Measurements from ENCODE around the gene CEP85L. TPM values are rescaled to one million over a fixed set of nuclear protein-coding genes. Genes with fewer than 3 reads are reported as not detected.
"Not testable (repeated sequence)": the region's sequence is repeated elsewhere in the genome, so short reads cannot be mapped to it uniquely, and the experiment has no call there.

Gene CEP85L
- total and polyA plus RNA-seq, 2 experiments from 2014 or later: 12.4 to 13.0 TPM

DNA sequence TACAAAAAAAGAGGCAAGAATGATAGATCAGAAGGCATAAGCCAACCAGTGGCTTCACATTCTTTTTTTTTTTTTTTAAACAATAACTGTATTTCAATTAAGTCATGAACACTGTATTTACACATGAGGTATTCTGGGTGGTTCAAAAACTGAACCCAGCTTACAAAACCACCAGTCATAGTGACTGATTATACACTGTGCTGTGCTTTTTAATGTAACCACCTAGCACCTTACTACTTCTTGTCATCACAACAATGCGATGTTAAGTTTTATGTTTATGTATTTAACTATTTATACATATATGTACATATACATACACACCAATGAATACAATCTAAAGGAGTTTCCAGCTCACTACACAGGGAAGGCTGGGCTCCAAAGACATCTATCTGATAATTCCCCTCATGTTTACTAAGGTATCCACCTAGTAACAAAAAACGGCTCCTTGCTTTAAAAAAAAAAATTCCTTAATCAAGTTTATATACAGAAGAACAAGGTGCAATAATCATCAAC lies 190.4 kb downstream of the CEP85L start:
- 0 out of 2 replicates have a peak, but pooled peaks cover 26% of the 10 kb centered on the region for H3K36me3 ChIP-seq (ENCODE audit: low read depth)
- no peaks in the 10 kb centered on the region for H4K20me1 ChIP-seq (ENCODE audit: insufficient read depth)
- H3F3A ChIP-seq (ENCODE audit: insufficient read depth): no peaks in the 10 kb centered on the region
- H3K27me3 ChIP-seq (replicated peaks; ENCODE audit: insufficient read depth): no peaks in the 10 kb centered on the region
- no peaks in the 10 kb centered on the region for H3K9me2 ChIP-seq (ENCODE audit: insufficient read depth)
- 74% methylated on average over 2 of the region's 2 CpGs for WGBS, 2 experiments (ENCODE audit: low coverage in 1 of 2, low lambda C conversion rate in 2 of 2, missing lambda C conversion rate in 2 of 2)
- in situ Hi-C loops (cut with MboI): no loop called here
- H3K4me3 ChIP-seq: no peak overlapping the region
- no peak for TF ChIP-seq EZH2 (IDR thresholded peaks at IDR 0.05; ENCODE audit: insufficient read depth, poor library complexity, severe bottlenecking)
- TF ChIP-seq EZH2phosphoT487 (IDR thresholded peaks at IDR 0.05; ENCODE audit: insufficient read depth, low read depth): no peak
- H3K4me2 ChIP-seq (ENCODE audit: unreplicated experiment): no peak overlapping the region
- H3K9me3 ChIP-seq (ENCODE audit: low read depth): no peaks in the 10 kb centered on the region
- H2AFZ ChIP-seq: no peak overlapping the region
- no peaks in the 10 kb centered on the region for H3K4me1 ChIP-seq (ENCODE audit: insufficient read depth)
- no peak for DNase-seq
- no peaks in the 10 kb centered on the region for H3K79me2 ChIP-seq (ENCODE audit: insufficient read depth)
- H3K9ac ChIP-seq: no peak overlapping the region
- H3K27ac ChIP-seq: no peak overlapping the region

DNA sequence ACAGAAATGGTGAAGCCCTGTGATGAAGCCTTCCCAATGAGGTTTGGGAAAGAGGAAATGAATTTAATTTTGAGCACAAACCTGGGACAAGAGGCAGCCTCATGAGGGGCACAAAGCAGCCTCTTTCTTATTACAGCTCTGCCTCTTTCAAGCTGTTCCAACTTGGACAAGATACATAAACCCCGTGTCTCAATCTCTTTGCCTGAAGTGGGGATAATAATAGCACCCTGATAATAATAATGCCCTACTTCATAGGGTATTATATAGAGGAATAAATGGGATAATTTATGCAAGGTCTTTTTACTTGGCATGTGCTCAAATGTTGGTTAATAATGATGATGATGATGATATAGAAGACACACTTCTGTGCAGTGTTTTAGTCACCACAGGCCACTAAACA lies 194.4 kb downstream of the CEP85L start:
- Histone ChIP-seq H3K9me3 (ENCODE audit: low read depth) (no peaks in the 10 kb centered on the region), H3K27me3 (replicated peaks; ENCODE audit: insufficient read depth) (no peaks in the 10 kb centered on the region), H4K20me1 (ENCODE audit: insufficient read depth) (no peaks in the 10 kb centered on the region), H3K36me3 (ENCODE audit: low read depth) (0 out of 2 replicates have a peak, but pooled peaks cover 15% of the 10 kb centered on the region), H3K4me2 (ENCODE audit: unreplicated experiment) (no peak overlapping the region), H3K4me3 (no peak overlapping the region), H3F3A (ENCODE audit: insufficient read depth) (no peaks in the 10 kb centered on the region), H2AFZ (no peak overlapping the region), H3K9me2 (ENCODE audit: insufficient read depth) (no peaks in the 10 kb centered on the region), H3K9ac (no peak overlapping the region), H3K4me1 (ENCODE audit: insufficient read depth) (no peaks in the 10 kb centered on the region), H3K79me2 (ENCODE audit: insufficient read depth) (no peaks in the 10 kb centered on the region), H3K27ac (no peak overlapping the region)
- no peak for DNase-seq
- in situ Hi-C loops (cut with MboI): no loop called here
- no peak for TF ChIP-seq EZH2 (IDR thresholded peaks at IDR 0.05; ENCODE audit: insufficient read depth, poor library complexity, severe bottlenecking)
- no peak for TF ChIP-seq EZH2phosphoT487 (IDR thresholded peaks at IDR 0.05; ENCODE audit: insufficient read depth, low read depth)
- 26 to 40% methylated on average over 1 of the region's 1 CpG for WGBS, 2 experiments (ENCODE audit: low coverage in 1 of 2, low lambda C conversion rate in 2 of 2, missing lambda C conversion rate in 2 of 2)

GRCh38 chr6:118451839-118452238 lies 199.6 kb downstream of the CEP85L start:
- Histone ChIP-seq H3K36me3 (ENCODE audit: low read depth) (no peaks in the 10 kb centered on the region; the same call in 1 of the 2 replicates), H3K4me2 (ENCODE audit: unreplicated experiment) (no peak overlapping the region), H3K9me3 (ENCODE audit: low read depth) (peaks cover 6% of the 10 kb centered on the region), H3K27ac (no peak overlapping the region), H3F3A (ENCODE audit: insufficient read depth) (no peaks in the 10 kb centered on the region), H3K79me2 (ENCODE audit: insufficient read depth) (no peaks in the 10 kb centered on the region), H3K4me1 (ENCODE audit: insufficient read depth) (no peaks in the 10 kb centered on the region), H3K9ac (no peak overlapping the region), H4K20me1 (ENCODE audit: insufficient read depth) (no peaks in the 10 kb centered on the region), H3K9me2 (ENCODE audit: insufficient read depth) (no peaks in the 10 kb centered on the region), H3K27me3 (replicated peaks; ENCODE audit: insufficient read depth) (no peaks in the 10 kb centered on the region), H2AFZ (no peak overlapping the region), H3K4me3 (no peak overlapping the region)
- no peak for DNase-seq
- in situ Hi-C loops (cut with MboI): no loop called here
- TF ChIP-seq EZH2phosphoT487 (IDR thresholded peaks at IDR 0.05; ENCODE audit: insufficient read depth, low read depth): no peak
- TF ChIP-seq EZH2 (IDR thresholded peaks at IDR 0.05; ENCODE audit: insufficient read depth, poor library complexity, severe bottlenecking): no peak

- no peak for DNase-seq
- Histone ChIP-seq H3K9me3 (ENCODE audit: low read depth) (no peaks in the 10 kb centered on the region), H3K4me1 (ENCODE audit: insufficient read depth) (no peaks in the 10 kb centered on the region), H3K27ac (no peak overlapping the region), H3K27me3 (replicated peaks; ENCODE audit: insufficient read depth) (no peaks in the 10 kb centered on the region), H4K20me1 (ENCODE audit: insufficient read depth) (no peaks in the 10 kb centered on the region), H3K9ac (no peak overlapping the region), H3K4me2 (ENCODE audit: unreplicated experiment) (no peak overlapping the region), H3K9me2 (ENCODE audit: insufficient read depth) (no peaks in the 10 kb centered on the region), H3F3A (ENCODE audit: insufficient read depth) (no peaks in the 10 kb centered on the region), H2AFZ (no peak overlapping the region), H3K4me3 (no peak overlapping the region), H3K79me2 (ENCODE audit: insufficient read depth) (no peaks in the 10 kb centered on the region), H3K36me3 (ENCODE audit: low read depth) (no peaks in the 10 kb centered on the region; the same call in 1 of the 2 replicates)
- in situ Hi-C loops (cut with MboI): no loop called here
- TF ChIP-seq EZH2phosphoT487 (IDR thresholded peaks at IDR 0.05; ENCODE audit: insufficient read depth, low read depth) (no peak), EZH2 (IDR thresholded peaks at IDR 0.05; ENCODE audit: insufficient read depth, poor library complexity, severe bottlenecking) (no peak)
- 83 to 95% methylated on average over 1 of the region's 1 CpG for WGBS, 2 experiments (ENCODE audit: low coverage in 1 of 2, low lambda C conversion rate in 2 of 2, missing lambda C conversion rate in 2 of 2)
Observed at GRCh38 chr6:118444796-118445195, 206.6 kb downstream of the CEP85L start.

GRCh38 chr6:118436482-118436881 lies 214.9 kb downstream of the CEP85L start:
- Histone ChIP-seq H3K79me2 (ENCODE audit: insufficient read depth) (no peaks in the 10 kb centered on the region), H3K4me3 (no peak overlapping the region), H3K4me2 (ENCODE audit: unreplicated experiment) (no peak overlapping the region), H3K27me3 (replicated peaks; ENCODE audit: insufficient read depth) (no peaks in the 10 kb centered on the region), H3K9me2 (ENCODE audit: insufficient read depth) (0 out of 2 replicates have a peak, but pooled peaks cover 5% of the 10 kb centered on the region), H3K27ac (no peak overlapping the region), H3K9me3 (ENCODE audit: low read depth) (no peaks in the 10 kb centered on the region), H3K4me1 (ENCODE audit: insufficient read depth) (no peaks in the 10 kb centered on the region), H3K9ac (no peak overlapping the region), H4K20me1 (ENCODE audit: insufficient read depth) (no peaks in the 10 kb centered on the region), H3K36me3 (ENCODE audit: low read depth) (no peaks in the 10 kb centered on the region), H3F3A (ENCODE audit: insufficient read depth) (0 out of 2 replicates have a peak, but pooled peaks cover 3% of the 10 kb centered on the region), H2AFZ (no peak overlapping the region)
- TF ChIP-seq EZH2phosphoT487 (IDR thresholded peaks at IDR 0.05; ENCODE audit: insufficient read depth, low read depth) (no peak), EZH2 (IDR thresholded peaks at IDR 0.05; ENCODE audit: insufficient read depth, poor library complexity, severe bottlenecking) (no peak)
- DNase-seq: no peak
- in situ Hi-C loops (cut with MboI): no loop called here
- 56 to 58% methylated on average over 3 of the region's 3 CpGs for WGBS, 2 experiments (ENCODE audit: low coverage in 1 of 2, low lambda C conversion rate in 2 of 2, missing lambda C conversion rate in 2 of 2)

GRCh38 chr6:118434147-118434546 lies 217.2 kb downstream of the CEP85L start:
- H3K4me3 ChIP-seq; DNase-seq; H3K4me1 ChIP-seq (ENCODE audit: insufficient read depth); H2AFZ ChIP-seq; H3K9ac ChIP-seq; H3K79me2 ChIP-seq (ENCODE audit: insufficient read depth); H3K36me3 ChIP-seq (ENCODE audit: low read depth); H3K9me2 ChIP-seq (ENCODE audit: insufficient read depth); H3K4me2 ChIP-seq (ENCODE audit: unreplicated experiment); in situ Hi-C loops (cut with MboI); H4K20me1 ChIP-seq (ENCODE audit: insufficient read depth); H3K27me3 ChIP-seq (replicated peaks; ENCODE audit: insufficient read depth); H3F3A ChIP-seq (ENCODE audit: insufficient read depth); H3K9me3 ChIP-seq (ENCODE audit: low read depth); H3K27ac ChIP-seq: not testable (repeated sequence)
- whole genome bisulfite sequencing, 2 experiments (ENCODE audit: low coverage in 1 of 2, low lambda C conversion rate in 2 of 2, missing lambda C conversion rate in 2 of 2): 79 to 81% methylated on average over 3 of the region's 3 CpGs

DNA sequence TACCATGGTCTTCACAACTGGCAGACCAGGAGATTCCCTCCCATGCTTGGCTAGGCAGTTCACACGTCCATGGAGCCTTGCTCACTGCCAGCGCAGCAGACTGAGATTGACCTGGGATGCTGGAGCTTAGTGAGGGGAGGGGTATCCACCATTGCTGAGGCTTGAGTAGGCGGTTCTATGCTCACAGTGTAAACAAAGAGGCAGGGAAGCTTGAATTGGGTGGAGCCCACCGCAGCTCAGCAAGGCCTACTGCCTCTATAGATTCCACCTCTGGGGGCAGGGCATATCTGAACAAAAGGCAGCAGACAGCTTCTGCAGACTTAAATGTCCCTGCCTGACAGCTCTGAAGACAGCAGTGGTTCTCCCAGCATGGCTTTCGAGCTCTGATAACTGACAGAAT lies 230.1 kb downstream of the CEP85L start:
- H3F3A ChIP-seq (ENCODE audit: insufficient read depth); H3K4me2 ChIP-seq (ENCODE audit: unreplicated experiment); H3K9me2 ChIP-seq (ENCODE audit: insufficient read depth); H3K9ac ChIP-seq; H4K20me1 ChIP-seq (ENCODE audit: insufficient read depth); H3K27ac ChIP-seq; H3K4me1 ChIP-seq (ENCODE audit: insufficient read depth); H3K9me3 ChIP-seq (ENCODE audit: low read depth); H3K4me3 ChIP-seq; in situ Hi-C loops (cut with MboI); H3K79me2 ChIP-seq (ENCODE audit: insufficient read depth); H2AFZ ChIP-seq; DNase-seq; H3K36me3 ChIP-seq (ENCODE audit: low read depth); H3K27me3 ChIP-seq (replicated peaks; ENCODE audit: insufficient read depth): not testable (repeated sequence)
- WGBS, 2 experiments (ENCODE audit: low coverage in 1 of 2, low lambda C conversion rate in 2 of 2, missing lambda C conversion rate in 2 of 2): 48 to 49% methylated on average over 5 of the region's 5 CpGs
